VCaP (cell line): Measurements from ENCODE around the gene RPUSD1.

Experiments used
- H3K27ac ChIP-seq: fragments of 450-650 bp; 2 replicates; pipeline ENCODE4 v1.5.1; 2017
- TF ChIP-seq, protein P1 (sequence below): fragments of 450-650 bp; conservative IDR thresholded peaks from 2 replicates; pipeline ENCODE4 v1.5.1; 2017; ENCODE audit warnings: mild to moderate bottlenecking, moderate library complexity

RPUSD1 gene

DNA sequence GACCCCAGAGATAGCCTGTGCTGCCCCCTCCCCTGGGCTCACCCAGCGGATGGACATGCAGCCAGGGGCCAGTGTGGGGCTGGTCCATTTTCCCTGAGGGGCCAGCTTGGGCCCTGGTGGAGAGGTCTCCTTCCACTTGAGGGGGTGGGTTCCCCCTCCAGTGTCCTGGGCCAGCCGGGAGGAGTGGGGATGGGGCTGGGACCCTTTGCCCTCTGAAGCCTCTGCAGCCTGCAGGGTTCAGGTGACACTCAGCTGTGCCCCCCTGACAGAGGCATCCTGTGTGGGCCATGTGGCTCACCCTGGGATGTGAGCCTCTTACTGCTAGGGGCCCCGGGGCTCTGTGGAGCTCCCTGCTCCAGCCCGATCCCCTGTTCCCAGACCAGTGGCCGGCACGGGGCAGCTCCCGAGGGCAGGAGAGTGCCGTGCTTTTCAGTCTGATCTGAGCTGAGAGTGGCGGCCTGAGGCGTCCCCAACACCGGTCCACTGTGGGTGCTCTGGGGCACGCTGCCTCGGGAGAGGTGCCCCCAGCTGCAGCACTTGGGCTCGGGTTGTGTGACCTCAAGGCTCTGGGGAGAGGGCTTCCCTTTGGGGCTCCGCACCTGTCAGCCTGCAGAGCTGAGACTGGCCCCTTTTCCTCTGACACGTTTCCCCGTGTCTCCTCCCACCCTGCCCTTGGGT, 12.8 kb upstream of the RPUSD1 start:
- TF ChIP-seq, protein P1, sequence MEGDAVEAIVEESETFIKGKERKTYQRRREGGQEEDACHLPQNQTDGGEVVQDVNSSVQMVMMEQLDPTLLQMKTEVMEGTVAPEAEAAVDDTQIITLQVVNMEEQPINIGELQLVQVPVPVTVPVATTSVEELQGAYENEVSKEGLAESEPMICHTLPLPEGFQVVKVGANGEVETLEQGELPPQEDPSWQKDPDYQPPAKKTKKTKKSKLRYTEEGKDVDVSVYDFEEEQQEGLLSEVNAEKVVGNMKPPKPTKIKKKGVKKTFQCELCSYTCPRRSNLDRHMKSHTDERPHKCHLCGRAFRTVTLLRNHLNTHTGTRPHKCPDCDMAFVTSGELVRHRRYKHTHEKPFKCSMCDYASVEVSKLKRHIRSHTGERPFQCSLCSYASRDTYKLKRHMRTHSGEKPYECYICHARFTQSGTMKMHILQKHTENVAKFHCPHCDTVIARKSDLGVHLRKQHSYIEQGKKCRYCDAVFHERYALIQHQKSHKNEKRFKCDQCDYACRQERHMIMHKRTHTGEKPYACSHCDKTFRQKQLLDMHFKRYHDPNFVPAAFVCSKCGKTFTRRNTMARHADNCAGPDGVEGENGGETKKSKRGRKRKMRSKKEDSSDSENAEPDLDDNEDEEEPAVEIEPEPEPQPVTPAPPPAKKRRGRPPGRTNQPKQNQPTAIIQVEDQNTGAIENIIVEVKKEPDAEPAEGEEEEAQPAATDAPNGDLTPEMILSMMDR, result no peak
- no peak overlapping the region for H3K27ac ChIP-seq

DNA sequence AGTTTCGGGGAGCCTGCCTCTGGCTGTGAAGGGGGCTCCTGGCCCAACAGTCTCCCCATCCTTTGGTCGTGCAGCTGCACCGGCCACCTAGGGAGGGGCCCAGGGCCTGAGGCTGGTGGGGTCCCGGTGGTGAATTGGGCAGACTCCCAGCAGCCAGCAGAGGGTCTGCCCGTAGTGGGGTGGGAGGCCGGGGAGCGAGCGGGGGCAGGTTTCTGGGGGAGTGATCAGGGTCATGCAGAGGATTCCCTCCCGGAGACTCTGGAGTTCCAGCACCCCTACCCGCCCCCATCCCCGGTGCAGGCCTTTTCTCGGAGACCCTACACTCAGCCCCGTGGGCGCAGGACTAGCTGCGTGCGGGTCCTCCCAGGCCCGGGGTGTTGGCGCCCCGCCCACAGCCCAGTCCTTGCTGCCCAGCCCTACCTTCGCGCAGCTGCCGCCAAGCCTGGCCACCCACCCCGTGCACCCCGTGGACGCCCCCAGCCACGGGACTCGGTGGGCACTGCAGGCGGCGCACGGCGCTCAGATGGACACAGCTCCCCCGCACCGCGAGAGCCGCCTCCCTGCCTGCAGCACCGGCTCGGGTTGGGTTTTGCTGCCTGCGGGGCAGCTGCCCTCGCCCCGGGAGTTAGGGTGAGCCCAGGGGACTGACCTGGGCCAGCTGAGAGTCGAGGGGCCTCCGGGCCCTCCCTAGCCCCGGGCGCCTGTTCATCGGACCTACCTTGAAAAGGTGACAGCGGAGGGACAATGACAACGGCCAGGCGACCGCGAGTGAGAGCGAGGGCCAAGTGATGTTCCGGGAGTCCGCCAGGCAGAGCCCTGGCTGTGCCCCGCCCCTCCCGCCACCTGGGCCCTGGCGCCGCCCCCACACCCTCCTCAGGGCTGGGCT, 12.0 kb upstream of the RPUSD1 start, which contains the start of gene GNG13:
Gene GNG13 (minus strand): TSS at position 787 of the 886 bp plus-strand sequence. CDS start 1,657 bp downstream, outside the sequence.
- TF ChIP-seq, protein P1, result no peak
- H3K27ac ChIP-seq, result peak within 1 kb of the TSS; percentile 35; the same call in 1 of the 2 replicates

DNA sequence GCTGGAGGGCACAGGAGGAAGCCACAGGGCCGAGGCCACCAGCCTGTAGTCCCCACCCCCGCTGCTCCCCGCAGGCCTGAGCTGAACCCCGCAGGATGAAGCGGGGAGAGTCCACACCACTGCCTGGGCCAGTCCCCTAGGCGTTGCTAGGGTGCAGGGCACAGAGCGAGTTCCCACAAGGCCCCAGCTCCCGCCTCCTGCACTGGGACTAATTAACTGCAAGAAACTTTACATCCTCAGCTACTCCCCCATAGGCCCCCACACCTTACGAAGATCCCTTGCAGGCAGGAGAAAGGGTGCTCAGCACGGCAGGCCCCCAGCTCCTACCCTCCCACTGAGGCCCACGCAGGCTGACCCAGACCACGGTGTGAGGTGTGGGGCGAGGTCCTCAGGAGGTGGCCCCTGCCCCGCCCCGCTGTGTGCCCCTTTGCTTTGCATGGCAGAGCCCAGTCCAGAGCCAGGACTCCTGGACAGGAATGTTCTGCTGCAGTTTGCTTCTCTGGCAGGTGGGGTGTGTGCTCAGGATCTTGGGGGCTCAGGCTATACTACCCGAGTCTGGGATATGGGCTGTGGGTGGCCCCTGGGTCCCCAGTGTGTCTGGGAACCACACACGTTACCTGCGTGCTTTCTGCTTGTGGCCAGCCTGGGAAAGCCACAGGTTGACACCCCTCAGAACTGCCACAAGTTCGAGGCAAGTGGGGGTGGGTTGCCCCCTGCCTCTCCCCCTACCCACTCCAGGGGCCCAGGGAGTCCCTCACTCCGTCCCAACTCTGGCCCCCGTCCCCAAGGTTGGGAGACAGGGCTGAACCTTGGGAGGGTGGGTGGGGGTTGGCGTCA, 11.1 kb upstream of the RPUSD1 start:
- TF ChIP-seq, protein P1, result no peak
- no peak overlapping the region for H3K27ac ChIP-seq

DNA sequence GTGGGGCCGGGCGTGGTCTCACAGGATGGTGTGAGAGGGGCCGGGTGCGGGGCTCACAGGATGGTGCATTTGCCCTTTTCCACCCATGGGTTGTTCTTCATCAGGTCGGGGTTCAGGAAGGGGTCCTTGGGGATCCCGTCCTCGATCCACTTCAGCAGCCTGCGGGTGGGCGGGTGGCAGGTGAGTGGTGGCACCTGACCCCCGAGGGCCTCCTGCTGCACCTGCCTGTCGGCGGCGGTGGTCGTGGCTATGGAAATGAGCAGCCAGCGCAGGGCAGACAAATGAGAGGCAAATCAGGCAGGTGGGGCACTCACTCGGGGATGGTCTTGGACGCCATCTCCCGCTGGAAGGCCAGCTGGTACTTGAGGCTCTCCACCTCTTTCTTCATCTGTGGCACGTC, 10.5 kb upstream of the RPUSD1 start:
- no peak overlapping the region for H3K27ac ChIP-seq
- TF ChIP-seq, protein P1, result no peak

DNA sequence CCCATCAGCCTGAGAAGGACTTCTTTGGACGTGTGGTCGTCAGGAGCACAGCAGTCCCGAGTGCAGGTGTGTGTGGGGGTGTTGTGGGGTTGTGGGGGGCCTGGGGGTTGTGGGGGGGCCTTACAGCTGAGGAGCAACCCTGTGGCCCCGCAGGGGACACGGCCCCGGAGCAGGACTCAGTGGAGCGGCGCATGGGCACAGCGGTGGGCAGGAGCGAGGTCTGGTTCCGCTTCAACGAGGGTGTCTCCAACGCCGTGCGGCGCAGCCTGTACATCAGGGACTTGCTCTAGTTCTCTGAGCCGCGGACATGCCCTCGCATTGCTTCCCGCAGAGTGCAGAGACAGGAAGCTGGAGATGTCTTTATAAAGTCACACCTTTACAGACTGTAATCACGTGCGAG, 9.5 kb upstream of the RPUSD1 start:
- H3K27ac ChIP-seq, result no peak overlapping the region
- TF ChIP-seq, protein P1, result no peak

DNA sequence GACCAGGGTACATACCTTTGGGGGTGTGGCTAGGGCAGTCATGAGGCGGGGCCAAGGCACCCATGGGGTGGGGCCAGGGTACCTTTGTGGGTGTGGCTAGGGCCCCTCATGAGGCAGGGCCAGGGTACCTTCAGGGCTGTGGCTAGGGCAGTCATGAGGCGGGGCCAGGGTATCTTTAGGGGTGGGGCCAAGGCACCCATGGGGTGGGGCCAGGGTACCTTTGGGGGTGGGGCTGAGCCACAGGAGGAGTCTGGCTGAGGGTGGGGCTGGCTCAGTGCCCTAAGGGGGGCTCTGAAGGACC, 8.9 kb upstream of the RPUSD1 start:
- H3K27ac ChIP-seq, result no peak overlapping the region
- TF ChIP-seq, protein P1, result no peak
